ENCODE data around the gene ERI3.

GRCh38 chr1:44401256-44402228 is 46.5 kb upstream of the ERI3 start:
- TF ChIP-seq POLR2AphosphoS5 (IDR thresholded peaks at IDR 0.05) (no peak), EP300 (IDR thresholded peaks at IDR 0.05; ENCODE audit: low read depth) (no peak), CTCF (IDR thresholded peaks at IDR 0.05) (no peak), POLR2A (IDR thresholded peaks at IDR 0.05) (no peak)
